NCI-H1436 (cell line): ENCODE data around the gene TCHP.
"Not testable (repeated sequence)": the region's sequence is repeated elsewhere in the genome, so short reads cannot be mapped to it uniquely, and the experiment has no call there.

Experiments
- DNase-seq: peaks from one replicate; lab custom pipeline; 2025; lab: John Stamatoyannopoulos, UW

Gene TCHP

GRCh38 chr12:109899783-109900751, at the start of gene TCHP:
Gene TCHP, plus strand, starts transcription at chr12:109900274. Its CDS starts 2,753 bp downstream, at chr12:109903027.
- peak; percentile 71 for DNase-seq

DNA sequence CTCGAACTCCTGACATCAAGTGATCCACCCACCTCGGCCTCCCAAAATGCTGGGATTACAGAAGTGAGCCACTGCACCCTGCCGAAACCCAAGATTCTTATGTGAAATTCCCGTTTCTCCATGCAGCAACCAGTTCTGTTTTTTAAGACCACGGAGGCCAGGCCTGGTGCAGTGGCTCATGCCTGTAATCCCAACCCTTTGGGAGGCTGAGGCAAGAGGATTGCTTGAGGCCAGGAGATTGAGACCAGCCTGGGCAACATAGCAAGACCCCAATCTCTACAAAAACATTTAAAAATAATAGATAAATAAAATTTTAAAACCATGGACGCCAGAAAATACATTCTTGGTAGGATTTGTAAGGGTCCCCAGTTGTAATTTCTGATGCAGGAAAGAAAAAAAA, 49.6 kb upstream of the TCHP start:
- DNase-seq = not testable (repeated sequence)

- no peak for DNase-seq
Observed at GRCh38 chr12:109855377-109855776, 44.7 kb upstream of the TCHP start.

DNA sequence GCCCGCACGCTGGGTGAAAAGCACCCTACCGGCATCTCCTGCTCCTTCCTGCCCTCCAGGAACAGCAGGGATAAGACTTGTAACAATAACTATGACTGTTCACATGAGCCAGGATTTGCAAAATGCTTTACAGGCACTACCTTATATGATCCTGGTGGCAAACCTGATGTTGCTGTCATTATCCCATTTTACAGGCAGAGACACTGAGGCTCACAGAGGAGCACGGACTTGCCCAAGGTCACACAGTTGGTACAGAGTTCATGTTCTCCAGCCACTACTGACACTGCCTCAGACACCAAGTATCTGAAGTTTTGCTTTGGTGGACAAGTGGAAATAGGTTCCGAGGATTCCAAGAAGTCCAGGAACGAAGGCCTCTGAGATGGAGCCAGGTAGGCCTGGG, 42.4 kb upstream of the TCHP start:
- DNase-seq = no peak

GRCh38 chr12:109858764-109859163, 41.3 kb upstream of the TCHP start:
- no peak for DNase-seq

DNA sequence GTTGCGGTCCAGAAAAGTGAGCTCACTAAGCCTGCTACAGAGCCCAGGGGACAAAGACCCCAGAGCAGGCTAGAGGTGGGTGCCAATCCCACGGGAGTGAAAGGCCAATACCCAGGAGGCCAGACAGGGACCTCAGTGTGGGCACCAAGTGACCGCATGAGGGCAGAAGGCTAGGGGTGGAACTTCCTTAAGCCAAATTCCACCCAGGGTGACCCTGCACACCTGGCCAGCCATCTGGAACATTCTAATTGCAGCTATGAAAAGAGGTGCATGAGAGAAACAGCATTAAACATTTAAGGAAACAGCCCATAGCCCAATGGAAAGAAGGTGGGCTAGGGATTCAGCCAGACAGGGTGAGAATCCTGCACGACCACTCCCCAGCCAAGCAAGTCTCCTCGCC, 39.1 kb upstream of the TCHP start:
- no peak for DNase-seq

GRCh38 chr12:109861689-109862314, 38.3 kb upstream of the TCHP start:
- DNase-seq = no peak

DNA sequence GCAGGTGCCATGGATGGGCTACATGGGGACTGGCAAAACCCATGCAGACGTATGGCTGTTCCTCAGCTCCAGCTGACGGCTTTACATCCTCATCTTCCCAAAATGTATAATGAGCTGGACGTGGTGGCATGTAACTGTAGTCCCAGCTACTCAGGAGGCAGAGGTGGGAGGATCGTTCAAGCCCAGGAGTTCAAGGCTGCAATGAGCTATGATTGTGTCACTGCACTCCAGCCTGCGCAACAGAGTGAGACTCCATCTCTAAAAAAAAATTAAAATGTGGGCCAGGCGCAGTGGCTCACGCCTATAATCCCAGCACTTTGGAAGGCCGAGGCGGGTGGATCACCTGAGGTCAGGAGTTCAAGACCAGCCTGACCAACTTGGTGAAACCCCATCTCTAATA, 37.6 kb upstream of the TCHP start:
- not testable (repeated sequence) for DNase-seq

GRCh38 chr12:109863847-109864712, 36.0 kb upstream of the TCHP start:
- no peak for DNase-seq

- no peak for DNase-seq
Observed at GRCh38 chr12:109864916-109865315, 35.2 kb upstream of the TCHP start.

- DNase-seq = no peak
Observed at GRCh38 chr12:109868182-109869051, 31.7 kb upstream of the TCHP start.

- no peak for DNase-seq
Observed at GRCh38 chr12:109870648-109871047, 29.4 kb upstream of the TCHP start.

DNA sequence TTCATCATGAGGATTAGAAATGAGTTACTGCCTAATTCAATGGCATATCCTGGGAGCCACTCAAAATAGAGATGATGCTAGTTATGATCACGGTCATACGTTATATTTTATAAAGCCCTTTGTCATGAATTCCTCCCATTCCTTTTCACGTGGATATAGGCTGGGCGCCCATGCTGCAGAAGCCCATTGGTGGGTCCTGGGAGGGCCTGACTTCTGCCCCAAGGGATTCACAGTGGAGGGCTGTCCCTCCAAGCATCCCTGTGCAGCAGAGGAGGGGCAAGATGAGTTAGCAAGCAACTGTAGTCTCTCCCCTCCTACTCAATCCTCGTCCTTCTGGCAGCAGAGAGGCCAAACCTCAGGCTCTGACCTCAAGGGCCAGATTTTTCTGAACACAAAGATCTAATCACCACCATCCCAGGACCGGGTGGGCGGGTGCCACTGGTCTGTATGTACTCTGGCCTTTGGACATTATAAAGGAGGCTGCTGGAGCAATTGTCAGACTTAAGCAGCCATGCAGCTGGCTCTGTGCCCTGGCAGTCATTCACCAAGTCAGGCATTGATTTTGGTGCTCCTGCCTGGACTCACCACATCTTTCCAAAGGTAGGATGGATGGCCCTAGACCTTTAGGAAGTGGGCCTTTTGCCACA, 28.3 kb upstream of the TCHP start:
- no peak for DNase-seq

- no peak for DNase-seq
Observed at GRCh38 chr12:109873653-109874052, 26.4 kb upstream of the TCHP start.

DNA sequence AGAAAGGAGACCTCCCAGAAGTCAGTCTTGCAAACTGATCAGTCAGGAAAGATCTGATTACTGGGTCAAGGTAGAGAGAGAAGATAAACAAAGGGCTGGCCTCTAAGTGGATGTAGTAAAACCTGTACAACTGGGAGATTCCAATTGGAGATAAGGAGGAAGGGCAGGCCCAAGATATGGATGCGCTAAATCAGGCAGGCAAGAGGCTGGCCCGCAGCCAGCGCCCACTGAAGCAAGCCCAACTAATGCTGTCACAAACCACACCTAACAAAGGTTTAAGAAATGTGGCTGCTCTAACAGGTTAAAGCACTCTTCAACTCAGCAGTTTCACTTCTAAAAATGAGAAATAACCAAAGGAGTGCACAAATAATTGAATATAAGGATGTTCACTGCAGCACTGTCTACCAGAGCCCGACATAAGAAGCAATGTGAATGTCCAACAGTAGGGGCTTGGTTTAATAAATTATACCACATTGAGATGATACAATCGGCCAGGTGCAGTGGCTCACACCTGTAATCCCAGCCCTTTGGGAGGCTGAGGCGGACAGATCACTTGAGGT, 24.4 kb upstream of the TCHP start:
- DNase-seq = no peak

DNA sequence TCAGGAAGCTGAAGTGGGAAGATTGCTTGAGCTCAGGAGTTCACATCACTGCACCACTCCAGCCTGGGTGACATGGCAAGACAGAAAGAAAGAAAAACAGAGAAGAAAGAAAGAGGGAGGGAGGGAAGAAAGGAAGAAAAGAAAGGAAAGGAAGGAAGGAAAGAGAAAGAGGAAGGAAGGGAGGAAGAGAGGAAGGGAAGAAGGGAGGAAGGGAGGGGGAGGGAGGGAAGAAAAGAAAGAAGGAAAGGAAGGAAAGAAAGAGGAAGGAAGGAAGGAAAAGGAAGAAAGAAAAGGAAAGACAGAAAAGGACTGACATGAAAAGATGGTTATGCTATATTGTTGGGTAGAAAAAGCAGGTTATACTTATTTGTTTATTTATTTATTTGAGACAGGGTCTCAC, 23.7 kb upstream of the TCHP start:
- DNase-seq = no peak

DNA sequence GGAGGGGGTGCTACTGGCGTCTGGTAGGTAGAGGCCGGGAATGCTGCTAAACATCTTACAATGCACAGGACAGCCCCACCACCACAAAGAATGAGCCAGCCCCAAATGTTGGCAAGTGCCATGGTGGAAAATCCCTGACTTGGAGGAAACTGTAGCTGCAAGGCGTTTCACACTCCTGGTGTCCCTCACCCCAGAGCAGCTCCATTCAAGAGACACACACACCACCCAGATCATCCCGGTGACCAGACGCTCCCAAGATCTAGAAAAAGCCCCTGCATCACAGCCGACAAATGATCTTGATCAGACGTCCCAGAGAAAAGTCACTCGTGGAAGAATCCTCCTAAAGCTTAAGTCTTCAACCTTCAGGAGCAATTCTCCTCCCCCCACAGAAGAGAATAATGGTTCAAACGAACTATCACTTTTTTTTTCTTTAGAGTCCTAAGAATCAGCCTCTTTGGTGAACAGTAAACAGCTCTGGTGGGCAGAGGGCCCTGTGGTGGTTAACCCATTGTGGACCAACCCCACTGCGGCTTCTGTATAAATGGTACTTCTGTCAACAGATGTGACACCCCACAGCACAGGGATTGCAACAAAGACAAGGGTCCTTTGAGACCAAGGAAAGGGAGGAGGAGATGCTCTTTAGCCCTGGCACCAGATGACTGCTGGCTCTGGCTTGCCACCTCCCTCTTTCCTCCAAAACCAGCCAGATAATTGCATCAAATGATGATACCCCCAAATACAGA, 22.4 kb upstream of the TCHP start:
- DNase-seq = no peak

DNA sequence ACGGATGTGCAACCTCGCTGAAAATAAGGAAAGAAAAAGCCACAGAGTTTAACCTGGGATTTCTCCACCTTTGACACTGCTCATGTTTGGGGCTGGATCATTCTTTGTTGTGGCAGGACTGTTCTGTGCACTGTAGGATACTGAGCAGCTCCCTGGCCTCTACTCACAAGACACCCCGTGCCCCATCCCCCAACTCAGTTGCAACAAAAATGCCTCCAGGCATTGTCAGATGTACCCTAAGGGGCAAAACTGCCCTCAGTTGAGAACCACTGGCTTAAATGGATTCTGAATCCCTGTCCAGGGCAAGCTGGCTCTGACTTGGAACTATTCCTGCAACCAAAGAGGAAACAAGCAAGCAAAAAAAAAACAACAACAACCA, 21.8 kb upstream of the TCHP start:
- DNase-seq = no peak

DNA sequence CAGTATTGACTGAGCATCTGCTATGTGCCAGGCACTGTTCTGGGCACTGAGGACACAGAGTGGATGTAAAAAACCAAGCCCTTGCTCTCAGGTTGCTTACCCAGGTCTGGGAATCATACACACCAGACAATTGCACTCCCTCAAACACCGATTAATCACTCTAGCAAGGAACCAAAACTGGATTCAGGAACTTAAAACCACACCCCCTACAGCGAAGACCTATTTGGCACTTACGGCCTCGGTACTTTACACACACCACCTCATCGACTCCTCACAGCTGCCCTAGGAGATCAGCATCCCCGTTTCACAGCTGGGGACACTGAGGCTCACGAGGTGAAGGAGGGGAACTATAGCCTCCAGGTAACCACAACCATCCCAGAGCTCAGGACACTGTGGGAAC, 21.3 kb upstream of the TCHP start:
- DNase-seq = no peak
